Peyer's patch (tissue), 4 donors: ENCODE measurements around the gene CDHR2. TPM values are rescaled to one million over a fixed set of nuclear protein-coding genes. Genes with fewer than 3 reads are reported as not detected.
"Not testable (repeated sequence)": the region's sequence is repeated elsewhere in the genome, so short reads cannot be mapped to it uniquely, and the experiment has no call there.

ENCODE experiments used
- DNase-seq, 3 donors: peaks; one replicate each; pipeline ENCODE4 v3.0.0-alpha.2; 2017 to 2019
- H3K27ac ChIP-seq, 4 donors: fragments of 200-600 bp; sonication (generic); one replicate each; pipeline ENCODE4 v1.5.1; 2016 to 2019
- H3K27me3 ChIP-seq, 2 donors: fragments of 200-600 bp; sonication (generic); one replicate each; pipeline ENCODE4 v1.5.1; 2019
- H3K36me3 ChIP-seq, 3 donors: fragments of 200-600 bp; sonication (generic); one replicate each; pipeline ENCODE4 v1.5.1; 2016 to 2019
- H3K4me1 ChIP-seq, 4 donors: fragments of 200-600 bp; sonication (generic); one replicate each; pipeline ENCODE4 v1.5.1; 2016 to 2019
- H3K4me3 ChIP-seq, 4 donors: fragments of 200-600 bp; sonication (generic); 1 replicate in 3 of 4; 2 replicates in 1 of 4; pipeline ENCODE4 v1.5.1; 2016 to 2019; ENCODE audit warnings: mild to moderate bottlenecking in 1 of 4
- H3K9me3 ChIP-seq, 4 donors: fragments of 200-600 bp; sonication (generic); one replicate each; pipeline ENCODE4 v1.5.1; 2016 to 2019; ENCODE audit warnings: mild to moderate bottlenecking in 1 of 4
- POLR2A ChIP-seq, 2 donors: fragments of 450-650 bp; IDR thresholded peaks; one replicate each; pipeline ENCODE4 v1.5.1; 2017; ENCODE audit warnings: antibody characterized with exemption in 2 of 2, mild to moderate bottlenecking in 2 of 2, moderate library complexity in 2 of 2
- total RNA-seq, 4 donors: library from RNA; depleted of rRNA; stranded (reverse); fragments of >200 nt; gene quantifications; one replicate each; pipeline ENCODE4 v1.1.0, GENCODE V29; 2016
- TF ChIP-seq, protein P1 (sequence below), 6 experiments: fragments of 450-650 bp in 4 of 6; fragments of 200-600 bp in 2 of 6; sonication (generic) in 1 of 6; IDR thresholded peaks; one replicate each; pipeline ENCODE4 v1.5.1; 2017 to 2019; ENCODE audit warnings: antibody characterized with exemption in 6 of 6, mild to moderate bottlenecking in 3 of 6, moderate library complexity in 1 of 6

CDHR2 gene
- total RNA-seq, 4 donors from 2014 or later: 39.6 to 823 (median 613) TPM

DNA sequence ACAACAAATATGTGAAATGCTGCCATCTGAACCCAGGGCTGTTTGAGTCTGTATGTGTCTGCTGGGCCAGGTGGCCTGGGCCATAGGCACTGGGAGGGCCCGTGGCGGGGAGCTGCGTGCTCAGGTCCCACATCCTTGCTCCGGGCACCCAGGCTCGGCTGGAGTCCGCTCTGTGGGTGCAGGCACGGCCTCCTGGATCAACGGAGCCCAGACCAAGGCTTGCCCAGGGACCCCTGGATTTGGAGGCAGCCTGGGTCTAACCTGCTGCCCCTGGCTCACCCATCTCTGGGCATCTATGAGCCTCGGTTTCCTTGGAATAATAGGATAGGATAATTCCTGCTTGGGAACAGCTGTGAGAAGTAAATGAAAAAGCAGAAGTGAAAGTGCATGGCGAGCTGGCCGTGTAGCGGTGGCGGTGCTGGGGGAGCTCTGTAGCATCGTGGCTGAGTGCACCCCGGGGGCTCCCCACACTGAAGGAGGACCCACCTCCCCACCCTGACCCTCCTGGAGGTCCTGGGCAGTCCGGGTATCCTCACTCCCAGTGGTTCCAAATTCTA, 1.2 kb downstream of the CDHR2 start:
- no peaks in the 10 kb centered on the region for H3K36me3 ChIP-seq
- DNase-seq: peak in 1 of 3 donors; percentile 45
- H3K4me1 ChIP-seq: peaks cover 0 to 28% (median 3%) of the 10 kb centered on the region in 4 donors
- H3K4me3 ChIP-seq: peak overlapping the region; percentile 12 to 62 (median 38)
- TF ChIP-seq, protein P1, sequence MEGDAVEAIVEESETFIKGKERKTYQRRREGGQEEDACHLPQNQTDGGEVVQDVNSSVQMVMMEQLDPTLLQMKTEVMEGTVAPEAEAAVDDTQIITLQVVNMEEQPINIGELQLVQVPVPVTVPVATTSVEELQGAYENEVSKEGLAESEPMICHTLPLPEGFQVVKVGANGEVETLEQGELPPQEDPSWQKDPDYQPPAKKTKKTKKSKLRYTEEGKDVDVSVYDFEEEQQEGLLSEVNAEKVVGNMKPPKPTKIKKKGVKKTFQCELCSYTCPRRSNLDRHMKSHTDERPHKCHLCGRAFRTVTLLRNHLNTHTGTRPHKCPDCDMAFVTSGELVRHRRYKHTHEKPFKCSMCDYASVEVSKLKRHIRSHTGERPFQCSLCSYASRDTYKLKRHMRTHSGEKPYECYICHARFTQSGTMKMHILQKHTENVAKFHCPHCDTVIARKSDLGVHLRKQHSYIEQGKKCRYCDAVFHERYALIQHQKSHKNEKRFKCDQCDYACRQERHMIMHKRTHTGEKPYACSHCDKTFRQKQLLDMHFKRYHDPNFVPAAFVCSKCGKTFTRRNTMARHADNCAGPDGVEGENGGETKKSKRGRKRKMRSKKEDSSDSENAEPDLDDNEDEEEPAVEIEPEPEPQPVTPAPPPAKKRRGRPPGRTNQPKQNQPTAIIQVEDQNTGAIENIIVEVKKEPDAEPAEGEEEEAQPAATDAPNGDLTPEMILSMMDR (IDR thresholded peaks at IDR 0.05): no peak
- no peak for TF ChIP-seq POLR2A (IDR thresholded peaks at IDR 0.05)
- peak overlapping the region in 3 of 4 donors; percentile 68 to 95 (median 91) for H3K27ac ChIP-seq
- H3K9me3 ChIP-seq: no peaks in the 10 kb centered on the region
- H3K27me3 ChIP-seq: no peaks in the 10 kb centered on the region

DNA sequence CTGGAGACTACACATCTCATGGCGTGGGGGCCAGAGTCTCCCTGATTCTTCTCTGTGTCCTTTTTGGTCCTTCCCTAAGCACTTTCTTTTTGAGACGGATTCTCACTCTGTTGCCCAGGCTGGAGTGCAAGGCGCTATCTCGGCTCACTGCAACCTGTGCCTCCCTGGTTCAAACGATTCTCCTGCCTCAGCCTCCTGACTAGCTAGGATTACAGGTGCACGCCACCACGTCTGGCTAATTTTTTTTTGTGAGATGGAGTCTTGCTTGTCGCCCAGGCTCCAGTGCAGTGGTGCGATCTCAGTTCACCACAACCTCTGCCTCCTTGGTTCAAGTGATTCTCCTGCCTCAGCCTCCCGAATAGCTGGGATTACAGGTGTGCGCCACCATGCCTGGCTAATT, 1.8 kb downstream of the CDHR2 start:
- peak overlapping the region in 3 of 4 donors; percentile 68 to 95 (median 91) for H3K27ac ChIP-seq
- H3K4me1 ChIP-seq: peaks cover 0 to 28% (median 3%) of the 10 kb centered on the region in 4 donors

DNA sequence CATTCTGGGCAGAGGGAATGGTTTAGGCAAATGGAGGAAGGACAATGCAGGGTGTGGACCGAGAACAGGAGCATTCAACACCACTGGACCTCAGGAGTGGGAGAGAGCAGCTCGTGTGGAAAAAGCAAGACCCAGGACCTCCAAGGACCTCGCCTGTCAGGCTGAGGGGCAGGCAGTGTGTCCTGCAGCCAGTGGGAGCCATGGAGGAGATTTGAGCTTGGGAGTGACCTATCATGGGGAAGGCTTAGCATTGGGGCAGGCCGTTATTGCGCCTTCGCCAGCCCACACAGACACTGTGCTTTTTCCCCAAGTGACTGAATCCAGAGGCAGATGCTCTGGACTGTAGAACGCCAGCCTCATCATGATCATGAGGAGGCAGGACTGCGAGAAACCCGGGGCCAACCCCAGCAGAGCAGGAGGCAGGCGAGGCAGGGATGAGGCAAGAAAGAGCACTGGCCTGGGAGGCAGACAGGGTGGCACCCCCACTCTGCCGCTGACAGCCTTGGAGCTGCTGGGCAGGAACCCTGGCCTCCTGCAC, 3.3 kb downstream of the CDHR2 start:
- no peaks in the 10 kb centered on the region for H3K9me3 ChIP-seq
- no peaks in the 10 kb centered on the region for H3K27me3 ChIP-seq
- peak overlapping the region in 2 of 4 donors; percentile 35 to 59 for H3K4me3 ChIP-seq
- TF ChIP-seq, protein P1 (IDR thresholded peaks at IDR 0.05): no peak
- TF ChIP-seq POLR2A (IDR thresholded peaks at IDR 0.05): no peak
- DNase-seq: peak in 1 of 3 donors; percentile 47
- peaks cover 0 to 15% (median 3%) of the 10 kb centered on the region in 4 donors for H3K4me1 ChIP-seq
- H3K27ac ChIP-seq: peak overlapping the region in 3 of 4 donors; percentile 57 to 93 (median 76)
- H3K36me3 ChIP-seq: no peaks in the 10 kb centered on the region

More for the DNA sequence above, 1.8 kb downstream of the CDHR2 start:
- H3K36me3 ChIP-seq, DNase-seq, H3K27me3 ChIP-seq, H3K9me3 ChIP-seq: not testable (repeated sequence)
- peak overlapping the region in 3 of 4 donors; percentile 18 to 62 (median 59) for H3K4me3 ChIP-seq

DNA sequence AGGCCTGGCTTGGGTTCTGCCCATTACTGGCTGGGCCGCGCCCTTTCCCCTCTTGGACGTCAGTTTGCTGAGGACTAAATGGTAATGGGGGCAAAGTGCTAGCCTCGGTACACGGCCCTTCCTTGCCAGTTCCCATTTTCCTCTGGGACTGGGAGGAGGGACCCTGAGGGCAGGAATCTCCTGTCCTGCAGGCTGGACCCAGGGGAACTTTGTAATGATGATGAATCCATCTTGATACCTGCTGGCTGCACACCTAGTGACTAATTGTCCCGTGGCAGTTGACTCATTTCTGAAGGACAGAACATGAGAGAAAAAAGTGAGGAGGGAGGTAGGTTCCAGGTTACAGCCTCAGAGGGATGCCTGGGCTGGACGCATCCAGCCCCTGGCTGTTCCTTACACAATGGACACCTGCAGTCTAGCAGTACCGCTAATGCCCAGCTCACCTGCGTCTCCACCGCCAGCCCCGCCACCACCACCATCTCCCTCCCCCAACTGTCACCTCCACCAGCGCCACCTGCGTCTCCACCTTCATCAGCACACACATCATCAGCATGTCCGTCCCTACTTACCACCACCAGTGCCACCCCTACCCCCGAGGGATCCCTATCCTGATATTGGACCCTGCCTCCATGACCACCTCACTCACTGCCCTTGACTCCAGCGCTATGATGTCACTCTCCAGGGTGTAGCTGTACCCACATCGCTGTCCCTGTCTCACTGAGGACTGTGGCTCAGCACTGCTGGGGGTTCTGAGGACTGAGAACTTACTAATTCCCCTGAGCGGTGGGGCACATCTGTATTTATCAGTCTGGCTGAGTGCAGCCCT, 4.3 kb downstream of the CDHR2 start:
- Histone ChIP-seq H3K27ac (peak overlapping the region in 3 of 4 donors; percentile 57 to 93 (median 76)), H3K4me3 (peak overlapping the region in 2 of 4 donors; percentile 6 to 11), H3K4me1 (peaks cover 0 to 6% (median 3%) of the 10 kb centered on the region in 4 donors), H3K27me3 (no peaks in the 10 kb centered on the region), H3K36me3 (no peaks in the 10 kb centered on the region), H3K9me3 (no peaks in the 10 kb centered on the region)
- DNase-seq: peak in 2 of 3 donors; percentile 78 to 86
- TF ChIP-seq, protein P1 (IDR thresholded peaks at IDR 0.05): no peak
- peak in 1 of 2 donors; percentile 80 for TF ChIP-seq POLR2A (IDR thresholded peaks at IDR 0.05)

DNA sequence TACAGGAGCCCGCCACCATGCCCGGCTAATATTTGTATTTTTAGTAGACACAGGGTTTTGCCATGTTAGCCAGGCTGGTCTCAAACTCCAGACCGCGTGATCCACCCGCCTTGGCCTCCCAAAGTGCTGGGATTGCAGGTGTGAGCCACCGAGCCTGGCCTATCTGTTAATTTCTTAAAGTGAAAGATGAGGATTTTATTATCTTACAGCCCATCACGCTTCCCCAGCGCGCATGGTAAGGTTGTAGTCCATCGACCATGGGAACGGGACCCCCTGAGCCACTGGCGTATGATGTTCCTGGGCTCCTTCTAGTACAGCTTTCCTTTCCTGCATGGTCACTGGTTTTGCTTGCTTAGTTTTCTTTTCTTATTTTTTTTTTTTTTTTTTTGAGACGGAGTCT, 8.7 kb downstream of the CDHR2 start:
- no peaks in the 10 kb centered on the region for H3K9me3 ChIP-seq
- no peaks in the 10 kb centered on the region for H3K27me3 ChIP-seq
- no peak overlapping the region for H3K4me3 ChIP-seq
- no peak overlapping the region for H3K27ac ChIP-seq
- H3K4me1 ChIP-seq: peaks cover 0 to 9% (median 0%) of the 10 kb centered on the region in 4 donors
- no peaks in the 10 kb centered on the region for H3K36me3 ChIP-seq
- DNase-seq: no peak
- TF ChIP-seq POLR2A (IDR thresholded peaks at IDR 0.05): no peak
- TF ChIP-seq, protein P1 (IDR thresholded peaks at IDR 0.05): no peak

DNA sequence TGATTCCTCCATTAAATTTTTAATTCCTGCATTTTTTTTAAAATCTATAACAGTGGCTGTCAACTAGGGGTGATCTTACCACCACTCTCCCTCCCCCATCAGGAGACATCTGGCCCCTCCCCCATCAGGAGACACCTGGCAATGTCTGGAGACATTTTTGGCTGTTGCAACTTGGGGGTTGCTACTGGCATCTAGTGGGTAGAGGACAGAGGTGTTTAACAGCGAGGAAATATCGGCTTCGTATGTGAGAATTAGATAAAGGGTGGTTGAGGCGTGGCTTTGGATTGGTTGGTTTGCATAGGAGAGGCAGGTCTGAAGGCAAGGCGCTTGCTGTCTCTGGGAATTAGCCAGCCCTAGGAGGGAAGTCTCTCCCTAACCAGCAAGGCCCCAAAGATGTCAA, 10.5 kb downstream of the CDHR2 start:
- Histone ChIP-seq H3K4me1 (peaks cover 0 to 3% (median 0%) of the 10 kb centered on the region in 4 donors), H3K36me3 (peaks cover 0 to 3% (median 0%) of the 10 kb centered on the region in 3 donors), H3K4me3 (no peak overlapping the region), H3K27me3 (no peaks in the 10 kb centered on the region), H3K9me3 (no peaks in the 10 kb centered on the region), H3K27ac (no peak overlapping the region)
- no peak for DNase-seq
- TF ChIP-seq, protein P1 (IDR thresholded peaks at IDR 0.05): peak in 2 of 6 experiments; percentile 24 to 25
- no peak for TF ChIP-seq POLR2A (IDR thresholded peaks at IDR 0.05)
